ENCODE results near the gene HOXC13.

HOXC13 gene

DNA sequence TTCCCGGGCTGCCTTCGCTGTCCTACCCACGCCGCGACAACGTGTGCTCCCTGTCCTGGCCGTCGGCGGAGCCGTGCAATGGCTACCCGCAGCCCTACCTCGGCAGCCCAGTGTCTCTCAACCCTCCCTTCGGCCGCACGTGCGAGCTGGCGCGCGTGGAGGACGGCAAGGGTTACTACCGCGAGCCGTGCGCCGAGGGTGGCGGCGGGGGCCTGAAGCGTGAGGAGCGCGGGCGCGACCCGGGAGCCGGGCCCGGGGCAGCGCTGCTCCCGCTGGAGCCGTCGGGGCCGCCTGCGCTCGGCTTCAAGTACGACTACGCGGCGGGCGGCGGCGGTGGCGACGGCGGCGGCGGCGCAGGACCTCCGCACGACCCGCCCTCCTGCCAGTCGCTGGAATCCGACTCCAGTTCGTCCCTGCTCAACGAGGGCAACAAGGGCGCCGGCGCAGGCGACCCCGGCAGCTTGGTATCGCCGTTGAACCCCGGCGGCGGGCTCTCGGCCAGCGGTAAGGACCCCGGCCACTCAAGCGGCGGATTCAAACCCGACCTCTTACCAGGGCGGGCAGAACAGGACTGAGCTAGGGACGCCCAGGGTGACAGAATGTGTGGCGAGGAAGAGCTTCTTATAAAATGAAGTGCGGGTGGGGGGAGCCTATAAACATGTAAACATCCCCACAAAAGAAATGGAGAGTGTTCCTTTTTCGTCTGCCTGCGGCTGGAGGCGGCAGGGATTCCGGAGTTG, 16.6 kb downstream of the HOXC13 start:
- no peak for DNase-seq (ENCODE audit: low read depth)

GRCh38 chr12:53955776-53956250, 17.2 kb downstream of the HOXC13 start:
- no peak for DNase-seq (ENCODE audit: low read depth)

- no peak for DNase-seq (ENCODE audit: low read depth)
Observed at GRCh38 chr12:53956251-53956887, 17.7 kb downstream of the HOXC13 start.

GRCh38 chr12:53956914-53957536, 18.4 kb downstream of the HOXC13 start:
- no peak for DNase-seq (ENCODE audit: low read depth)

DNA sequence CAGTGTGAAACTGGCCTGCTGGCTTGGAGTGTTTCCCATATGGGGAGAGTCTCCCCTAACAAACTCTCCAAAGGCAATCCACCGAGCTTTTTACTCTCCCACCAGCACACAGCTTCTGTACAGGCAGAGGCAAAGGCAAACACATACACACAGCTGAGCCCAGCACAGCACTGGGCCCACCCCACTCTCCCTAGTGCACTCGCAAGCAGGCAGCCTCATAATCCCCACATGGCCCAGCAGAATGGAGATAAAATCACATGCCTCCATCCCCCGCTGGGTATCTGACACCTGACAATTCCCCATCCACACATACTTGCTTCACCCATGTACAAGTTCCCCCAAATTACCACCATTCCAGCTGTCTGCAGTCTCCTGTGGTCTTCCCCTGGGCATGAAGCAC, 19.5 kb downstream of the HOXC13 start:
- no peak for DNase-seq (ENCODE audit: low read depth)

DNA sequence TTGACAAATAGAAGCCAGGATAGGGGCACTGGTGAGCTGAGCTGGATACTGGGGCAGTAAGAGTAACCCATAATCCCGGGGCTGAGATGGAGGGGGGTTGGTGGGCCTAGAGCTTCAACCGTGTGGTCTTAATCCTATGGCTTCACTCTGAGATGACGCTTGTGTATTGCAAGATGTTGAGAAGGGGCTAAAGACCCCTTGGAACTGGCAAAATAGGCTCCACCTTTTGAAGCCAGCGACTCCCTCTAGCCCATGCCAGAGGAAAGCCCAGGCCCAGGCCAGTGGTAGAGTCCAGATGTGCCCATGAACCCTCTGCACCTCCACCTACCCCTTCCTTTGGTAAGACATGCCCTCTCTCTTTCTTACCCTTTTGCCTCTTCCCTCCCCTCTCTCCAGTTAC, 20.7 kb downstream of the HOXC13 start:
- DNase-seq (ENCODE audit: low read depth) = no peak

DNA sequence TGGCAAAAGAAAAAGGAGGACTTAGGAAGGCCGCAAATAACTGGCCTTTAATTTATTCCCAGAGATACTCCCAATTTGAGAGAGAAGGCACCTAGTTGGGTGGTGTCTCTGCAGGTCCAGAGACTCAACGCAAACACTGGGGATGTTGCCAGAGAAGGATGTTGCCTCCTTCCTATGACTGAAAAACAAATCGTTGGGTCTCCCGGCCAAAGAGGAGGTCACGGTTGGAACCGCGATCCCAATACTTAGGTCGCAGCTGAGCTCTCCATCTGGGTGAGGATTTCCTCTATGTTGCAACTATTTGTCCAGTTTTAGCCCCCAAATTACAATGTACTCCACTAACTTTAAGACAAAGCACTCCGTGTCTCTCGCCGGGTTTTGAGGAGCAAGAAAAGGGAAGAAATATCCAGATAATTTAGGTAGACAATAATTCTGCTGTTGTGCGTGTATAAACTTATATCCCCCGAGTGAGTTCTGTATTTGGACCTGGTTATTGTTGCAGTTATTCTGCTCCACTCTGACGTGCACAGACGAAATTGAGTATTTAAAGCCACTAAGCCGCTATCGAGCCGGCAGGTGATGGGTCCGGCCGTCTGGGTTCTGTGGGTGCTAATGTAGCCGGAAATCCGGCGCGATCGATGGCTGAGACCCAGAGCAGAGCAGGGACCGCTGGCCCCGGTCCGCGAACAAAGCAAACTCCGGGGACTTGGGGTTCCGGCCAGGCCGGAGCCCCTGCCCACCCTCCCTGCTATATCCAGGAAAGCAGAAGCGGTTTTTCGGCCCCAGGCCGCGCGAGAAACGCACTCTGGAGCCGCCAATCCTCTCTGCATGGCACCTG, 21.8 kb downstream of the HOXC13 start:
- no peak for DNase-seq (ENCODE audit: low read depth)

DNA sequence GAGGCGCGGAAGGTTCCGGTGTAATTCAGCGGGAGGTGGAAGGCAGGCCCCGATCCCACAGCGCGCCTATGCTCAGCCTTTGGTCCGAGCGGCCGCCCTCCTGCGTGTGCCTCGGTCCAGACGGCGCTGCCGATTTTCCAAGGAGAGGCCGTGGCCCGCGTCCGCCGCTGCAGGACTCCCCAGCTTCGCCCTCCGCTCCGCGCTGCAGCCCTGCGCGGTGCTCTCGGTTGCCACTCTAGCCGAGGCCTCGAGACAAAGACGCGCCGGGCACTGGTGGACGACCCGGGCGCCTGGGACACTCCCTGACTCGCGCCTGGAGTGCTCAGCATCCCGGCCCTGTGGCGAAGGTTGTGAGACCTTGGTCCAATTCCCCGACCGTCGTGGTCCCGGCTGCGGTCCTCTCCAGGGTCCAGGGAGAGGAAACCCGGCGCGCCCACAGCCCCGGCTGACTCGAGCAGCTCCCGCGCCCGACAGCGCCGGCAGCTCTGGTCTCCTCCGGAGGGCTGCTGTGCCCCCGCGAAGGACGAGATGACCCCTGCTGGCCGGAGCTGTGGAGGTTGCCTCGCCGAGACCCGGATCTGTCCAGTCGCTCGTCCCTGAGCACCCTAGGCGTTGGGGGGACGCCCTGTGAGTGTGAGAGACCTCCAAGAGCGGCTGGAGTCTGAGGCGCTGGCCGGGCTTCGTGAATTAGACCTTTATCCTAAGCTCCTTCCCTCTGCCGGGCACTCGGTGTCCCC, 22.6 kb downstream of the HOXC13 start:
- no peak for DNase-seq (ENCODE audit: low read depth)

DNA sequence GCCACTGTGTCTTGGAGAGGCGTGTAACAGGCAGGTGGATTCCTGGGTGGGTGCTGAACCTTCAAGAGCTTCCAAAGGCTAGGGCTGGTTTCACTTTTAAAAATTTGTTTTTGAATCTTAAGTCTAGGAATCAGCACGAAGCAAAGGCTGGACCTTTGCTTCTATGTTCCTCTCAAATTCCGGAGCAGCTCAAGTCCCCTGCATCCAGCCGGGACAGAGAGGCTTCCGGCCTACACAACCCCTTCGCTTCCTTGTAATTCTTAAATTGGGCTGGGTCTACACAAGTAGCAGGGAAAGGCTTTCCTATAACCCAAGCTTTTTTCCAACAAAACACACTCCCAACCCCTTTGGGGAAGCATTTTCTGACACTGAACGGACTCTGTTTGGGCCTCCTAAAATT, 24.4 kb downstream of the HOXC13 start:
- no peak for DNase-seq (ENCODE audit: low read depth)

DNA sequence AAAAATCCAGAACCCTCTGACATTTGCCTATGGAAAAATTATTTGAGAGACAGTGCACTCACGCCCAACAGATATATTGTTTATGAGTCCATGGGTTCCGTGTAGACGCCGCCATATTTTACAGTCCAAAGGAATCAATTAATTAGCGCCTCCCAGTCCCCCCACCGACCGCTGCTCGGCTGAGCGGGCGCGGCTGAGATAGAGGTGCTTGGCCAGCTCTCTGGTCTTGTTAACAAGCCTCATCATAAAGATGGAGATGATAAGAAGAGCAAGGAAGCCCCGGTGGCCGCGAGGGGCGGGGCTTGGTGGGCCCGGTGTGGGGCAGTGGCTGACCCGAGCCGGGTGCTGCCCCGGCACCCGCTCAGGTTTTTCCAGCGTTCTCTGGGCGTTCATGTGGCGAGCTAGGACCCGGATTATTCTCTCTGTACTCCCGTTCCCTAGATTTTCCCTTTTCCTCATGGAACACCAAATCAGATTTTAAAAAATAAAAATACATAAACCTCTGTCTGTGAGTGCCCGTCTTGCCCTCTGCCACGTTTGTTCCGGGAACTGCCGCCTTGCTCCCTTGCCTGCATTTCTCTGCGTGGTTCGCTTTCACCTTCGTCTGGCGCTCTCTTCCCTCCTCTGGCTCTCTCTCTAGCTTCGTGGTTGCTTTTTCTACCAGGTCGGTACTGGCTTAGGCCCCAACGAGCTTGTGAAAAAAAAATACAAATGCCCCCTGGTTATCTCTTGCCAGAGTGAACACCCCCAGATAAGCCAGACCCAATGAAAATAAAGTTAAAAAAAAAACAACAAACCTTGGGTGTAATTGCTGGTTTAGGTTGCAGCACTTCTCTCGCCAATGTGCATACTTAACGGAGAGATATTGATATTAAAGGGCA, 25.0 kb downstream of the HOXC13 start:
- DNase-seq (ENCODE audit: low read depth) = no peak

DNA sequence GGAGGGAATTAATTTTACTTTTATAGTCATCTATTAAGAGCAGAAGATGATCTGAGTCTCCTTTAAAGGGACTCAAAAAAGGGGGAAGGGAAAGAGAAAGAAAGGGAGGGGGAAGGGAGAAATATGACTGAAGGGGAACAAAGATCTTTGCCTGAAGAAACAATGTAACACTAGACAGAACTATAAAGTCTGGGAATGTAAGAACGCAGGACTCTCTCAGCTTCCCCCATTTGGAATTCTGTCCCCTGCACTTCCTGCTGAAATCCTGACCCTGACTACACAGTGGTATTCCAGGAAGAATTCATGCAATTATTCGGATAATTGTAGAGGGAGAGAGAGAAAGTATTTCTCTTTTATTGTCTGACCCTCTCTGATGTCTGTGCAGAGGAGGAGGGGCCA, 25.7 kb downstream of the HOXC13 start:
- no peak for DNase-seq (ENCODE audit: low read depth)

DNA sequence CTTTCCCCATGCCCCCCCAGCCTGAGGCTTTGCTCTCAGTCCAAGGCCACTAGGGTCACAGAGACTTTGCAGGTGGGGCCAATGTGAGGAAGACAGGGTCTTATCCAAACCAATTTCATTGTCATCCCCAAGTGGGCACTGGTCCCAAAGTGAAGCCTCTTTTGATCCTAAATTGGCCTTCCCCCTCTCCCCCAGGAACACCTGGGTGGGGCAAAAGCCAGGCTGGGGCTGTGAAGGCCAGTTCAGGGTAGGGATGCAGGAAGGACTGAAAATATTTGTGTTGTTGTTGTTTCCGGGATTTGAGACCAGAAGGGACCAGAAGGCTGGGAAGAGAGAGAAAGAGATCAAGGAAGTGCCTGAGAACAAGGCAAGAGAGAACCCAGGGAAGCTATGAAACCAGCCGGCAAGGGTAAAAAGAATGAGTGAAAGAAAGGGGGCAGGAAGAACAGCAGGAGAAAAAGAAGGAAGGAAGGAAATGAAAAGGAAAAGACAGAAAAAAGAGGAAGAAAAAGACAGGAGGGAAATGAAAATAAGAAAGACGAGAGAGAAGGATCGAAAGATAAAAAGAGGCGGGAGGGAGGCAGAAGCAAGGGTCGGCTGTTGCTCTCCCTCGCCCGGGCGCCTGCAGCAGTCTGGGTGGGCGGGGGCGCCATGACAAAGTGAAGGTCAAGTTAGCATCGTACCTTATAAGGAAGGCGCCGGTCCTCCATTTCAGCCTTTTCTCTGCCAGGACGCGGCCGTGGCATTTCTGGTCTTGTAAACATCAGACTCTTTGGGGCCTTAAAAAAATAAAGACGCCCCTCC, 26.9 kb downstream of the HOXC13 start:
- DNase-seq (ENCODE audit: low read depth) = no peak

DNA sequence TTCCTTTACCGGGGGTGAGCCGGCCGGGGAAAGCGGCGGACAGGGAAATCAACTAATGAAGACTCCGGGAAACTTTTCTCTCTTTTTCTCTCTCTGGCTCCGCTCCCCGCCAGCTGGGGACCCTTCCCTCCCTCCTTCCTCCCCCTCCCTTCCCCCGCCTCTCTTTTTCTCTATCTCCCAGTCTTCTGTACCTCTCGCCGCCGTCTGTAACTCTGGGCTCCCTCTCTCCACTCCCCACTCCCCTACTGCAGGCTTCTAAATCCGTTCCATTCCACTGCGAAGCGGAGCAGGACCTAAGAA, 27.4 kb downstream of the HOXC13 start:
- DNase-seq (ENCODE audit: low read depth) = no peak

DNA sequence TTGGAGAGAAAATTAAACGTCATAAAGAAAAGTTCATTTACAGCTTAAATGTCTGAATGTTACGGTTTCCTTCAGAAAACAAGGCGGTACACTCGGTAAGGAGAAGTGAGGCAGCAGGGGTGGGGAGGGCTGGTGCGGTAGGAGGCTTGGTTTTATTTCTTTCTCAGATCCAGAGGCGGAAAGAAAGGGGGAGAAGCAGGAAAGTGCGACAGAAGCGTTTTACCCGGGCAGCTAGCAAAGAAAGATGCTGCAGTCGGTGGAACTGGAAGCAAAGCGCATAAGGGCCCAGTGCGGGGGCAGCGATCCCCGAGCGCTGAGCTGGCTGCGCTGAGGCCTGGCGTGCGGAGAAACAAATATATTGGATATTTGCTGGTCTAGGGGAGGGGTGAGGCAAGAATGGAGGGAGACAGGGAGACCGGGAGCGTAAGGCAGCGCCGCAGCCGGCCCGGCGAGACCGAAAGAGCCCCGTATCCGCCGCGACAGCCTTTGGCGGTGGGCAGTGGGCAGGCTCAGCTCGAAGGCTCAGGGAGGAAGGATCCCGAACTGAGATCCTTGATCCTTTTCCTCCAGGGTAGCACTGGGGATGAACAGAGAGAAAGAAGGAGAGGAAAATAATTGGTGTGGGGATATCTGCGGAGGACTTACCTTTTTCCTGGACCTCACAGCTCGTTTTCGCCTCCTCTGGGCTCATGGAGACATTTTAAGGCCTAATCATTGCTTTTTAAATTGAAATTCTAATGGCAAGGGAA, 27.9 kb downstream of the HOXC13 start:
- no peak for DNase-seq (ENCODE audit: low read depth)

GRCh38 chr12:53967421-53967925, 28.8 kb downstream of the HOXC13 start:
- no peak for DNase-seq (ENCODE audit: low read depth)

DNA sequence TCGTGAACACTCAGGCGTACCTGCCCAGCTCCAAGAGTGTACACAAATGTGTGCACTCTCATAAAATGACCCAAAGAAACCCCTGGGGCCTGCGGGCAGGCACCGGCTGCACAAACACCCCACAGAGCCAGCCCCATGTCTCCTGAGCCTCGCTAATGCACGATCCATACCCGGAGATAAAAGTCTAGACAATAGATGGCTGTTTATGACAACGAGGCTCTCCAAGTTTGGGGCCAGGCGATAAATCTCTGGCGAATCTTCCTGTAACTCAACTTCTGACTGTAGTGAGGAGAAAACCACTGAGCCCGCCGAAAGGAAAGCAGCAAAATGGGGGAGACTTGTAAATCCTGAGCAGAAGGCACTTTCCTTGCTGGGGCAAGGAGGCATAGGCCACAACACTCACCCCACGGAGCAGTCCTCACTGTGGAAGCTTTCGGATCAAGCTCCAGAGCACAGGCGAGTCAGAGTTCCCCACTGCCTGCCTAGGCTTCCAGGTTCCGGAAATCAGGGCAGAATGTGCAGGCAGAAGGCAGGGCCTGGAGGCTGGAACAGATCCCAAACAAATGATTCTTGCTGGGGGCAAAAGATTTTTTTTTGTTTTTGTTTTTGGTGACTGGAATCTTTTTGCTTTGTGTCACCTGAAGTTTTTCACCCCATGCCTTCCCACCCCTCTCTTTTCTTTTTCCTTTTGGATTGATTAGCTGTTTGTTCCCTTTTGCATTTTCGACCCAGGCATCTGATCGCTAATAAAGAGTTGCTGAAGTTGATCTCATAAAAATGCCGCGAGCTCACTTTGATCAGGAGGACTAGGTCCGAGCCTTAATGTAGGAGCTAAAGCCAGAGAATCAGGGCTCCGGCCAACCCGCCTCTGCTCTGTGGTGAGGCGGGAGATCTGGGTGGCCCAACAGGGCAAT, 29.8 kb downstream of the HOXC13 start:
- DNase-seq (ENCODE audit: low read depth) = no peak

- DNase-seq (ENCODE audit: low read depth) = no peak
Observed at GRCh38 chr12:53969588-53970259, 31.1 kb downstream of the HOXC13 start.

Measured in CMK (cell line).